ENCODE data around the gene MINDY3.
"Not testable (repeated sequence)": the region's sequence is repeated elsewhere in the genome, so short reads cannot be mapped to it uniquely, and the experiment has no call there.

MINDY3 gene

DNA sequence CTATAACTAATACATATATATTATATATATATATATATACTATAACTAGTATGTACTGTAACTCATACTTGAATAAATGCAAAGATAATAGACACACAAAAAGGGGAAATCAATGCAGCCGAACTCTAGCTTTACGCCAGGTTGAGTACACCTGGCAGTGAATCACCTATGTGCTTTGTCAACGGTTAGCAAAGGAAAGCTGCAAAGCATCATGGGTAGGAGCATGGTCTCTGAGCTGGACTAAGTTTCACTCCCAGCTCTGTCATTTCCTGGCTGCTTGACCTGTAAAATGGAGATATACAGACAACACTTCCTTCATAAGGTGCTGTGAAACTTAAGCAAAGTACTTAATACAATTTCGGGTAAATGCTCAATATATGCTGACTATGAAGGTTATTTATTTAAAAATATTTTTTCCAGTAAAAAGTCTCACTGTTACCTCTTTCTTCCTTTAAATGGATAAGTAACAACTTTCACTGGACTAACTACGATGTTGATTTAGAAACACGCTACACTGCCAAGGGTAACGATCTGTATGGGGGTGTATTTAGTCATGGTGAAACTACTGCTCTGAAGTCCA is 78.8 kb downstream of the MINDY3 start:
- Mint-ChIP-seq H3K9me3 (peaks cover 5% of the 10 kb centered on the region), H3K27ac (no peak overlapping the region), H3K36me3 (ENCODE audit: low read depth) (peaks cover 55% of the 10 kb centered on the region), H3K4me3 (no peak overlapping the region), H3K27me3 (ENCODE audit: low read depth) (no peaks in the 10 kb centered on the region), H3K4me1 (no peaks in the 10 kb centered on the region)
- TF ChIP-seq, protein P1, sequence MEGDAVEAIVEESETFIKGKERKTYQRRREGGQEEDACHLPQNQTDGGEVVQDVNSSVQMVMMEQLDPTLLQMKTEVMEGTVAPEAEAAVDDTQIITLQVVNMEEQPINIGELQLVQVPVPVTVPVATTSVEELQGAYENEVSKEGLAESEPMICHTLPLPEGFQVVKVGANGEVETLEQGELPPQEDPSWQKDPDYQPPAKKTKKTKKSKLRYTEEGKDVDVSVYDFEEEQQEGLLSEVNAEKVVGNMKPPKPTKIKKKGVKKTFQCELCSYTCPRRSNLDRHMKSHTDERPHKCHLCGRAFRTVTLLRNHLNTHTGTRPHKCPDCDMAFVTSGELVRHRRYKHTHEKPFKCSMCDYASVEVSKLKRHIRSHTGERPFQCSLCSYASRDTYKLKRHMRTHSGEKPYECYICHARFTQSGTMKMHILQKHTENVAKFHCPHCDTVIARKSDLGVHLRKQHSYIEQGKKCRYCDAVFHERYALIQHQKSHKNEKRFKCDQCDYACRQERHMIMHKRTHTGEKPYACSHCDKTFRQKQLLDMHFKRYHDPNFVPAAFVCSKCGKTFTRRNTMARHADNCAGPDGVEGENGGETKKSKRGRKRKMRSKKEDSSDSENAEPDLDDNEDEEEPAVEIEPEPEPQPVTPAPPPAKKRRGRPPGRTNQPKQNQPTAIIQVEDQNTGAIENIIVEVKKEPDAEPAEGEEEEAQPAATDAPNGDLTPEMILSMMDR (IDR thresholded peaks at IDR 0.05; ENCODE audit: unreplicated experiment in 3 of 3), result no peak

DNA sequence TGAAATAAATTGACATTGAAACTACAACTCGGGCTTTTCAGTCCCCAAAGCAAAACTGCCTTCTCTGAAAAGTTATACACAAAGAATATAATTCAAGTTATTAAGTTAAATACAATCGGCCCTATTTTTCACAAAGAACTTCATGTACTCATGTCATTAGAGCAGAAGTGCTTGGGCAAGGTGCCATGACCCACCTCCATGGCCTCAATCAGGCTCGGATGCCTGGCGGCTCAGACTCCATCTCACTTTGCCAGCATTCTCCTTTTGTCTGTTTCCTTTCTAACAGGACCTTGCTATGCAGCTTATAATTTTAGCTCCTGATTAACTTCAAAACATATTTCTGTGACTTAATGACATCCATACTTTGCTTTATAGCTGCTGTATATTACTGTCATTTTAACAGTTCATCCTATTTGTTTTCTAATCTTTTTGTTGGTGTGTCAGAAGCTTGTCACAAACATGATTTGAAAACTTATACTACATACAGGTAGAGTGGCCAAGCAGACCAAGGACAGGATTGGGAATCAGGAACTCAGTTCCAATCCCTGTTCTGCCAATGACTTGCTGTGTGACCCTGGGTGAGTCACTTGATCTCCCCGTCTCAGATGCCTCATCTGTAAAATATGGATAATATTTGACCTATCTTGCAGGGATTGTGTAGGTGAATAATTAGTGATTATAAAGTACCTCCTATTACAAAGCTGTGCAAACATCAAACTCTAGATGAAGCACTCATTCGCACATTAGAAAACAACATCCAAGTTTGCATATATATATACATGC is 79.8 kb downstream of the MINDY3 start:
- H3K27ac Mint-ChIP-seq, result peak overlapping the region in 1 of 3 experiments; percentile 57
- no peak overlapping the region for H3K4me3 Mint-ChIP-seq
- H3K9me3 Mint-ChIP-seq, result peaks cover 13% of the 10 kb centered on the region
- H3K36me3 Mint-ChIP-seq (ENCODE audit: low read depth), result peaks cover 60% of the 10 kb centered on the region
- no peaks in the 10 kb centered on the region for H3K4me1 Mint-ChIP-seq
- TF ChIP-seq, protein P1 (IDR thresholded peaks at IDR 0.05; ENCODE audit: unreplicated experiment in 3 of 3), result no peak
- peaks cover 2% of the 10 kb centered on the region for H3K27me3 Mint-ChIP-seq (ENCODE audit: low read depth)

DNA sequence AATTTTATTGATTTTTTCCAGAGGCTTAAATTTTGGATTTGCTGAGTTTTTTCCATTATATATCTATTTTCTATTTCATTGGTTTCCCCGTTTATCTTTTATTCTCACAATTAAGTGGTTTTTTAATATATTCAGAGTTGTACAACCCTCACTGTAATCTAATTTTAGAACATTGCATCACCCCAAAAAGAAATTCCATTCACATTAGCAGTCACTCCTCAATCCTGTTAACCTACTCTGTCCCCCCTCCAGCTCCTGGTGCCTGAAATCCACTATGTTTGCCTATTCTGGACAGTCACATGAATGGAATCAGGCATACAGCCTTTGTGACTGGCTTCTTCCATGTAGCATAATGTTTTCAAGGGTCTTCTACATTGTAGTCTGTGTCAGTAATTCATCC is 84.8 kb downstream of the MINDY3 start:
- no peak overlapping the region for H3K27ac Mint-ChIP-seq
- TF ChIP-seq, protein P1 (IDR thresholded peaks at IDR 0.05; ENCODE audit: unreplicated experiment in 3 of 3), result no peak
- H3K27me3 Mint-ChIP-seq (ENCODE audit: low read depth), result peaks cover 3% of the 10 kb centered on the region
- peaks cover 55% of the 10 kb centered on the region for H3K36me3 Mint-ChIP-seq (ENCODE audit: low read depth)
- peaks cover 28% of the 10 kb centered on the region for H3K9me3 Mint-ChIP-seq
- no peaks in the 10 kb centered on the region for H3K4me1 Mint-ChIP-seq
- no peak overlapping the region for H3K4me3 Mint-ChIP-seq

DNA sequence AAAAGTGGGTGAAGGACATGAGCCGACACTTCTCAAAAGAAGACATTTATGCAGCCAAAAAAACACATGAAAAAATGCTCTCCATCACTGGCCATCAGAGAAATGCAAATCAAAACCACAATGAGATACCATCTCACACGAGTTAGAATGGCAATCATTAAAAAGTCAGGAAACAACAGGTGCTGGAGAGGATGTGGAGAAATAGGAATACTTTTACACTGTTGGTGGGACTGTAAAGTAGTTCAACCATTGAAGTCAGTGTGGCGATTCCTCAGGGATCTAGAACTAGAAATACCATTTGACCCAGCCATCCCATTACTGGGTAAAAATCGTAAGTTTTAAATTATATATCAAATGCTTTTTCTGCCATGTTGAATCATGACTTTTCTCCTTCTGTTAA is 85.8 kb downstream of the MINDY3 start:
- H3K27ac Mint-ChIP-seq; H3K4me3 Mint-ChIP-seq; H3K4me1 Mint-ChIP-seq; H3K27me3 Mint-ChIP-seq (ENCODE audit: low read depth): not testable (repeated sequence)
- Mint-ChIP-seq H3K36me3 (ENCODE audit: low read depth) (peaks cover 53% of the 10 kb centered on the region), H3K9me3 (peaks cover 28% of the 10 kb centered on the region)

DNA sequence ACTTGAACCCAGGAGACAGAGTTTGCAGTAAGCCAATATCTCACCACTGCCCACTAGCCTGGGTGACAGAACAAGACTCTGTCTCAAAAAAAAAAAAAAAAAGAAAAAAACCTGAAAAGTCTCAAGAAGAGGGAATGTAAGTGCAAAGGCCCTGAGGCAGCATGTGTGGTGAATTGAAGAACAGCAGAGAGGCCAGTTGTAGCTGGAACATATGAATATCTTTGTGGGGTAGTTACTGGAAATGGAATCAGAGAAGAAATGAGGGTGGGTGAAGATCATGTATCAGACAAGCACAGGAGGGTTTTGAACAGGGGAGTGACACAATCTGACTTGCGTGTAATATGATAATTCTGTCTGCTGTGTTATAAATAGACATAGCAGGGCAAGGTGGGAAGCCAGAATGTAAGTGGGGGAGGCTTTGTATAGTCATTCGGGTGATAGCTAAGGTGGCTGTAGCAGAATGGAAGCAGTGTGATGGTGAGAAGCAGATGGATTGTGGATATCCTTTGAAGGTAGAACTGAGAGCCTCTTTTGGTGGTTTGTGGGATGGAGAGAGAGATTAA is 95.3 kb downstream of the MINDY3 start:
- TF ChIP-seq, protein P1 (IDR thresholded peaks at IDR 0.05; ENCODE audit: unreplicated experiment in 3 of 3), result no peak
- peaks cover 4% of the 10 kb centered on the region for H3K27me3 Mint-ChIP-seq (ENCODE audit: low read depth)
- H3K36me3 Mint-ChIP-seq (ENCODE audit: low read depth), result no peaks in the 10 kb centered on the region
- no peaks in the 10 kb centered on the region for H3K4me1 Mint-ChIP-seq
- no peak overlapping the region for H3K4me3 Mint-ChIP-seq
- peaks cover 9% of the 10 kb centered on the region for H3K9me3 Mint-ChIP-seq
- H3K27ac Mint-ChIP-seq, result no peak overlapping the region

DNA sequence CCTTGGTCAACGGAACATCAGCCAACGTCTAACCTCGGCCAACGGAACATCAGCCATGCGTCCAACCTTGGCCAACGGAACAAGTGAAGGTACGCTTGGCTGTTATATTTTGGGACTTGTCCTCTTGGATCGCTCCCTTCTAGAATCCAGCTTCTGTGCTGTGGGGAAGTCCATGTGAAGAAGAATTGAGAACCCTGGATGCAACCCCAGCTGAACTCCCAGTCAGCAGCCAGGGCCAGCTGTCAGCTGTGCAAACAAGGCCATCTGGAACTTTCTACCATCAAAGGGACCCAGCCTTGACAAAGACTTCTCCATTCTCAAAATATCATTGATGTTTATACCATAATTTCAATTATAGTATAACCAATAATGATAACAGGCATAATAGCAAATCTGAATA is 97.3 kb downstream of the MINDY3 start:
- H3K27me3 Mint-ChIP-seq (ENCODE audit: low read depth), result peaks cover 7% of the 10 kb centered on the region
- H3K4me1 Mint-ChIP-seq, result no peaks in the 10 kb centered on the region
- no peaks in the 10 kb centered on the region for H3K36me3 Mint-ChIP-seq (ENCODE audit: low read depth)
- H3K27ac Mint-ChIP-seq, result no peak overlapping the region
- H3K4me3 Mint-ChIP-seq, result no peak overlapping the region
- TF ChIP-seq, protein P1 (IDR thresholded peaks at IDR 0.05; ENCODE audit: unreplicated experiment in 3 of 3), result no peak
- peaks cover 9% of the 10 kb centered on the region for H3K9me3 Mint-ChIP-seq

DNA sequence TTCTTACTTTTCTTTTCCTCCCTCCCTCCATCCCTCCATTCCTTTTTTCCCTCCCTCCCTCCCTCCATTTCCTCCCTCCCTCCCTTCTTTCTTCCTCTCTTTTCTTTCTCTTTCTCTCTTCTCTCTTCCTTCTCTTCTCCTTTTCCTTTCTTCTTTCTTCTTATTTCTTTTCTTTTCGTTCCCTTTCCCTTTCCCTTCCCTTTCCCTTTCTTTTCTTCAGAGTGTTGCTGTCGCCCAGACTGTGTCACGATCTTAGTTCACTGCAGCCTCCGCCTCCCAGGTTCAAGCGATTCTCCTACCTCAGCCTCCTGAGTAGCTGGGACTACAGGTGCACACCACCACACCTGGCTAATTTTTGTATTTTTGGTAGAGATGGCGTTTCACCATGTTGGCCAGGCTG is 98.1 kb downstream of the MINDY3 start:
- H3K4me3 Mint-ChIP-seq; H3K27me3 Mint-ChIP-seq (ENCODE audit: low read depth); H3K36me3 Mint-ChIP-seq (ENCODE audit: low read depth); H3K9me3 Mint-ChIP-seq; H3K4me1 Mint-ChIP-seq; H3K27ac Mint-ChIP-seq: not testable (repeated sequence)

DNA sequence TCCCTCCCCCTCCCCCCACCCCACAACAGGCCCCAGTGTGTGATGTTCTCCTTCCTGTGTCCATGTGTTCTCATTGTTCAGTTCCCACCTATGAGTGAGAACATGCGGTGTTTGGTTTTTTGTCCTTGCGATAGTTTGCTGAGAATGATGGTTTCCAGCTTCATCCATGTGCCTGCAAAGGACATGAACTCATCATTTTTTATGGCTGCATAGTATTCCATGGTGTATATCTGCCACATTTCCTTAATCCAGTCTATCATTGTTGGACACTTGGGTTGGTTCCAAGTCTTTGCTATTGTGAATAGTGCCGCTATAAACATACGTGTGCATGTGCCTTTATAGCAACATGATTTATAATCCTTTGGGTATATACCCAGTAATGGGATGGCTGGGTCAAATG is 99.1 kb downstream of the MINDY3 start:
- H3K4me3 Mint-ChIP-seq; H3K27me3 Mint-ChIP-seq (ENCODE audit: low read depth); H3K36me3 Mint-ChIP-seq (ENCODE audit: low read depth); H3K27ac Mint-ChIP-seq; H3K4me1 Mint-ChIP-seq; H3K9me3 Mint-ChIP-seq: not testable (repeated sequence)

Data from nephron (organoid).